ENCODE measurements around the gene DNAH10.

- TF ChIP-seq ZNF274 (IDR thresholded peaks at IDR 0.05; ENCODE audit: insufficient read depth, insufficient read length) (no peak), POLR2A (IDR thresholded peaks at IDR 0.05; ENCODE audit: low read depth, low read length) (no peak), FOXM1 (IDR thresholded peaks at IDR 0.05; ENCODE audit: low read depth, low read length) (no peak), KDM1A (IDR thresholded peaks at IDR 0.05; ENCODE audit: borderline replicate concordance) (no peak), ESRRA (IDR thresholded peaks at IDR 0.05; ENCODE audit: low read length) (no peak), POLR2AphosphoS5 (IDR thresholded peaks at IDR 0.05; ENCODE audit: low read length) (no peak), HDAC6 (IDR thresholded peaks at IDR 0.05; ENCODE audit: unreplicated experiment) (no peak), RELA (IDR thresholded peaks at IDR 0.05; ENCODE audit: borderline replicate concordance, partially characterized antibody) (no peak)
- TF ChIP-seq, protein P1, sequence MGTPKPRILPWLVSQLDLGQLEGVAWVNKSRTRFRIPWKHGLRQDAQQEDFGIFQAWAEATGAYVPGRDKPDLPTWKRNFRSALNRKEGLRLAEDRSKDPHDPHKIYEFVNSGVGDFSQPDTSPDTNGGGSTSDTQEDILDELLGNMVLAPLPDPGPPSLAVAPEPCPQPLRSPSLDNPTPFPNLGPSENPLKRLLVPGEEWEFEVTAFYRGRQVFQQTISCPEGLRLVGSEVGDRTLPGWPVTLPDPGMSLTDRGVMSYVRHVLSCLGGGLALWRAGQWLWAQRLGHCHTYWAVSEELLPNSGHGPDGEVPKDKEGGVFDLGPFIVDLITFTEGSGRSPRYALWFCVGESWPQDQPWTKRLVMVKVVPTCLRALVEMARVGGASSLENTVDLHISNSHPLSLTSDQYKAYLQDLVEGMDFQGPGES (IDR thresholded peaks at IDR 0.05), result no peak
- TF ChIP-seq, protein P2, sequence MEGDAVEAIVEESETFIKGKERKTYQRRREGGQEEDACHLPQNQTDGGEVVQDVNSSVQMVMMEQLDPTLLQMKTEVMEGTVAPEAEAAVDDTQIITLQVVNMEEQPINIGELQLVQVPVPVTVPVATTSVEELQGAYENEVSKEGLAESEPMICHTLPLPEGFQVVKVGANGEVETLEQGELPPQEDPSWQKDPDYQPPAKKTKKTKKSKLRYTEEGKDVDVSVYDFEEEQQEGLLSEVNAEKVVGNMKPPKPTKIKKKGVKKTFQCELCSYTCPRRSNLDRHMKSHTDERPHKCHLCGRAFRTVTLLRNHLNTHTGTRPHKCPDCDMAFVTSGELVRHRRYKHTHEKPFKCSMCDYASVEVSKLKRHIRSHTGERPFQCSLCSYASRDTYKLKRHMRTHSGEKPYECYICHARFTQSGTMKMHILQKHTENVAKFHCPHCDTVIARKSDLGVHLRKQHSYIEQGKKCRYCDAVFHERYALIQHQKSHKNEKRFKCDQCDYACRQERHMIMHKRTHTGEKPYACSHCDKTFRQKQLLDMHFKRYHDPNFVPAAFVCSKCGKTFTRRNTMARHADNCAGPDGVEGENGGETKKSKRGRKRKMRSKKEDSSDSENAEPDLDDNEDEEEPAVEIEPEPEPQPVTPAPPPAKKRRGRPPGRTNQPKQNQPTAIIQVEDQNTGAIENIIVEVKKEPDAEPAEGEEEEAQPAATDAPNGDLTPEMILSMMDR (IDR thresholded peaks at IDR 0.05 in 2 of 3, conservative IDR thresholded peaks at IDR 0.05 in 1 of 3; ENCODE audit: control insufficient read depth in 2 of 3, extremely low read depth in 1 of 3, insufficient read depth in 1 of 3, low read depth in 3 of 3, low read length in 3 of 3), result no peak
- TF ChIP-seq, protein P3, sequence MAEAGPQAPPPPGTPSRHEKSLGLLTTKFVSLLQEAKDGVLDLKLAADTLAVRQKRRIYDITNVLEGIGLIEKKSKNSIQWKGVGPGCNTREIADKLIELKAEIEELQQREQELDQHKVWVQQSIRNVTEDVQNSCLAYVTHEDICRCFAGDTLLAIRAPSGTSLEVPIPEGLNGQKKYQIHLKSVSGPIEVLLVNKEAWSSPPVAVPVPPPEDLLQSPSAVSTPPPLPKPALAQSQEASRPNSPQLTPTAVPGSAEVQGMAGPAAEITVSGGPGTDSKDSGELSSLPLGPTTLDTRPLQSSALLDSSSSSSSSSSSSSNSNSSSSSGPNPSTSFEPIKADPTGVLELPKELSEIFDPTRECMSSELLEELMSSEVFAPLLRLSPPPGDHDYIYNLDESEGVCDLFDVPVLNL (IDR thresholded peaks at IDR 0.05; ENCODE audit: low read depth, low read length), result no peak
Measured at GRCh38 chr12:123839826-123840225, 77.7 kb downstream of the DNAH10 start.
